ENCODE data around the gene SDS.

DNA sequence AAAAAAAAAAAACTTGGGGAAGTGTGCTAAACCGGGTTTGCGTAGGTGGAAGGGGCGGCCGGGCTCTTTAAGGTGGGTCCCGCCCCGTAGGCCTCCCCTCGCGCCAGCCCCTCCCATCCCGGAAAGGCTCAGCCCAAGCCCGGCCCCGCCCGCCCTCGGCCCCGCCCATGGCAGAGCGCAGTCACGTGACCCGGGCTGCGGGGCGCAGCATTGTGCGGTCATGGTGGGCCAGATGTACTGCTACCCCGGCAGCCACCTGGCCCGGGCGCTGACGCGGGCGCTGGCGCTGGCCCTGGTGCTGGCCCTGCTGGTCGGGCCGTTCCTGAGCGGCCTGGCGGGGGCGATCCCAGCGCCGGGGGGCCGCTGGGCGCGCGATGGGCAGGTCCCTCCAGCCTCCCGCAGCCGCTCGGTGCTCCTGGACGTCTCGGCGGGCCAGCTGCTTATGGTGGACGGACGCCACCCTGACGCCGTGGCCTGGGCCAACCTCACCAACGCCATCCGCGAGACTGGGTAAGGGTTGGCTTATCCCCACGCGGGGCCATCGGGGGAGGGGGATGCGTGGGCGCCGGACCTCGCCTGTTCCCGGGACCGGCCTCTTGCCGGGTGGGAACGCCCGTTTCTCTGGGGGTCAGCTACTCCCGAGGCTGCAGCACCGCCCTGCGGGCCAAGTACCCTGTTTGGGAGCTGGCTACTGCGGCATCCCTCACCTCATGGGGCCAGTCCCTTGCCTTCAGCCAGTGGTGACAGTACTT, 45.1 kb downstream of the SDS start, which contains the start of gene PLBD2:
- peak; percentile 38 for TF ChIP-seq POLR2A (IDR thresholded peaks at IDR 0.05; ENCODE audit: low read length)
- no peak for TF ChIP-seq GATA1 (IDR thresholded peaks at IDR 0.05; ENCODE audit: low read depth, low read length)

Data from erythroblast (primary cell).